GM13977 (cell line): ENCODE results near the gene GUCA2A.

Experiments used
- DNase-seq: peaks from one replicate; pipeline ENCODE4 v3.0.0; 2012; ENCODE audit warnings: low spot score
- CTCF ChIP-seq: IDR thresholded peaks from 2 replicates; pipeline ENCODE4 v1.5.1; 2012; ENCODE audit warnings: mild to moderate bottlenecking, control low read depth; ENCODE audit not compliant: insufficient read depth; ENCODE audit errors: extremely low read depth, missing control alignments
- in situ Hi-C: fragments of 300-500 bp; cut with MboI; formaldehyde crosslinking; loops from one replicate; pipeline ENCODE4 v1.12.0; 2022; ENCODE audit warnings: low sequenced_read_pairs, low pct_unique_long_range_greater_than_20kb, mixed read lengths, inconsistent platforms; ENCODE audit not compliant: unreplicated experiment

Gene GUCA2A

GRCh38 chr1:42146626-42147320 is 17.8 kb downstream of the GUCA2A start:
- in situ Hi-C loops: loop anchor here (25.0 kb wide), 1 partner anchor 584 kb away; no protein-coding TSS in a partner anchor
- DNase-seq: peak; percentile 85
- peak; percentile 91 for TF ChIP-seq CTCF

GRCh38 chr1:42145764-42146625 is 18.6 kb downstream of the GUCA2A start:
- DNase-seq: no peak
- TF ChIP-seq CTCF: no peak
- in situ Hi-C loops: loop anchor here (25.0 kb wide), 1 partner anchor 584 kb away; no protein-coding TSS in a partner anchor

GRCh38 chr1:42145389-42145716 is 19.2 kb downstream of the GUCA2A start:
- TF ChIP-seq CTCF: no peak
- DNase-seq: peak; percentile 13
- in situ Hi-C loops: loop anchor here (25.0 kb wide), 1 partner anchor 583 kb away; no protein-coding TSS in a partner anchor

- in situ Hi-C loops: loop anchor here (25.0 kb wide), 1 partner anchor 583 kb away; no protein-coding TSS in a partner anchor
- TF ChIP-seq CTCF: no peak
- peak; percentile 15 for DNase-seq
Measured at GRCh38 chr1:42144711-42145388, 19.7 kb downstream of the GUCA2A start.

GRCh38 chr1:42143896-42144710 is 20.4 kb downstream of the GUCA2A start:
- TF ChIP-seq CTCF: no peak
- DNase-seq: no peak
- in situ Hi-C loops: loop anchor here (25.0 kb wide), 1 partner anchor 582 kb away; no protein-coding TSS in a partner anchor
